Suprapubic skin (tissue), 3 donors: ENCODE data around the gene PLXNA2.

ENCODE experiments used
- EP300 ChIP-seq: sonication (generic); formaldehyde crosslinking; IDR thresholded peaks from one replicate; pipeline ENCODE4 v1.6.1; 2017; ENCODE audit warnings: antibody characterized with exemption
- TF ChIP-seq, protein P1 (sequence below), 2 donors: fragments of 200-600 bp in 1 of 2; fragments of 450-650 bp in 1 of 2; sonication (generic) in 1 of 2; IDR thresholded peaks; one replicate each; pipeline ENCODE4 v1.5.1; 2016 to 2019; ENCODE audit warnings: antibody characterized with exemption in 2 of 2, mild to moderate bottlenecking in 1 of 2, moderate library complexity in 1 of 2

DNA sequence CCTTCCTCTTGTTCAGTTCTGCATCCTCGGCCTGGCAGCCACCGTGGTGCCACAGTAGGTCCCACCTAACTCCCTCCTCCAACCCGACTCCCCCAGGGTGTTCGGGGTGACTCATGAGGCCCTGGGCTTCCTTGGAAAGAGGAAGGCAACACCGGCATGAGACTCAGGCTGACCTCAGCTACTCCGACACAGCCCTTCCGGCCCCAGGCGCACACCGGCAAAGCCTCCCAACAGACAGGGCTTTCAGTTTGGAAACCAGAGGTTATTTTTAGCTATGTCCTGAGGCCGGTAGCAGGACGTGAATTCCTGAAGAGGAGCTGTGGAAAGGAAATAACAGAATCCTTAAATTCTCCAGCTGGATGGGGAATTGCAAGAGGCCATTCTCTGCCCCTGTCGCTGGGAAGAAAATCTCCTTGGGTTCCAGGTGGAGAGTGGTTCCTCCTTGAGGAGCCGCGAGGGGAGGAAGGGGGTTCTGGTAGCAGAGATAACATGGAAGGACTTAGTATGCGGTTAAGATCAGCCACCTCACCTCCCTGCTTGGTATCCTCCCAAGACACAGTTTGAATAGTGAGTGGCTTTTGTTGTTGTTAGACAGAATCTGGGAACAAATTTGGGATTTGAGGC, 24.4 kb downstream of the PLXNA2 start:
- no peak for TF ChIP-seq EP300
- TF ChIP-seq, protein P1, sequence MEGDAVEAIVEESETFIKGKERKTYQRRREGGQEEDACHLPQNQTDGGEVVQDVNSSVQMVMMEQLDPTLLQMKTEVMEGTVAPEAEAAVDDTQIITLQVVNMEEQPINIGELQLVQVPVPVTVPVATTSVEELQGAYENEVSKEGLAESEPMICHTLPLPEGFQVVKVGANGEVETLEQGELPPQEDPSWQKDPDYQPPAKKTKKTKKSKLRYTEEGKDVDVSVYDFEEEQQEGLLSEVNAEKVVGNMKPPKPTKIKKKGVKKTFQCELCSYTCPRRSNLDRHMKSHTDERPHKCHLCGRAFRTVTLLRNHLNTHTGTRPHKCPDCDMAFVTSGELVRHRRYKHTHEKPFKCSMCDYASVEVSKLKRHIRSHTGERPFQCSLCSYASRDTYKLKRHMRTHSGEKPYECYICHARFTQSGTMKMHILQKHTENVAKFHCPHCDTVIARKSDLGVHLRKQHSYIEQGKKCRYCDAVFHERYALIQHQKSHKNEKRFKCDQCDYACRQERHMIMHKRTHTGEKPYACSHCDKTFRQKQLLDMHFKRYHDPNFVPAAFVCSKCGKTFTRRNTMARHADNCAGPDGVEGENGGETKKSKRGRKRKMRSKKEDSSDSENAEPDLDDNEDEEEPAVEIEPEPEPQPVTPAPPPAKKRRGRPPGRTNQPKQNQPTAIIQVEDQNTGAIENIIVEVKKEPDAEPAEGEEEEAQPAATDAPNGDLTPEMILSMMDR (IDR thresholded peaks at IDR 0.05), result no peak
